D341Med (cell line): ENCODE data around the gene F11.
"Not testable (repeated sequence)": the region's sequence is repeated elsewhere in the genome, so short reads cannot be mapped to it uniquely, and the experiment has no call there.

ENCODE experiments used
- DNase-seq: peaks from one replicate; pipeline ENCODE4 v3.0.0; 2012; ENCODE audit warnings: low spot score

F11 gene

GRCh38 chr4:186298031-186298647, 32.1 kb downstream of the F11 start:
- peak; percentile 41 for DNase-seq

- no peak for DNase-seq
Observed at GRCh38 chr4:186299291-186299690, 33.3 kb downstream of the F11 start.

- no peak for DNase-seq
Observed at GRCh38 chr4:186300659-186301390, 34.8 kb downstream of the F11 start.

GRCh38 chr4:186304216-186304615, 38.2 kb downstream of the F11 start:
- DNase-seq, result no peak

DNA sequence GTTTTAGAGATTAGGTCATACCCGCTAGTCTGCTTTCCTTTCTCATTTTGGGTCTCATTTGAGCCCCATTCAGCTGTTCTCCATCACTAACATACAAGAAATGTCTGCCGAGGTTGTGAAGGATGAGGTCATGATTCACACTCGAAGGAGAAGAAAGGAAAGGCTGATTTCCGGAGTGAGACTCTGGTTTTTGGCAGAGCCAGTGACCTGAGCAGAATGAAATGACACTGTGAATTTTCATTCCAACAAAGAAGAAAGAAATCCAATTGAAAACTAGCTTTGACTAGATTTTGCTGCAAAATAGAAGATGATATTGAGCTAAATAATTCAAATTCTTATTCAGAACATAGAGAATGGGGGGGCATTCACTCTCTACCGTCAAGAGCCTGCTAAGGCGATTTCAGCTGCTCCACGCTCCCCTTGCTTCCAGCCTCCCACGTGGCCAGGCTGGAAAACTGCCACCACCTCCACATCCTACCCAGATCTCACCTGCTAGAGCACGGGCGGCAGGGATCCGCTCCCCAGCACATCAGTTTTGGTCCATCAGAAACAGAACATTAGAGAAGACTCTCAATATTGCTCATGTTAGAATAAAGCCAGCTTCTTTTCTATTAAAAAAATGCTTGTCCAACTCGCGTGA, 39.0 kb downstream of the F11 start:
- no peak for DNase-seq

- no peak for DNase-seq
Observed at GRCh38 chr4:186307497-186307896, 41.5 kb downstream of the F11 start.

DNA sequence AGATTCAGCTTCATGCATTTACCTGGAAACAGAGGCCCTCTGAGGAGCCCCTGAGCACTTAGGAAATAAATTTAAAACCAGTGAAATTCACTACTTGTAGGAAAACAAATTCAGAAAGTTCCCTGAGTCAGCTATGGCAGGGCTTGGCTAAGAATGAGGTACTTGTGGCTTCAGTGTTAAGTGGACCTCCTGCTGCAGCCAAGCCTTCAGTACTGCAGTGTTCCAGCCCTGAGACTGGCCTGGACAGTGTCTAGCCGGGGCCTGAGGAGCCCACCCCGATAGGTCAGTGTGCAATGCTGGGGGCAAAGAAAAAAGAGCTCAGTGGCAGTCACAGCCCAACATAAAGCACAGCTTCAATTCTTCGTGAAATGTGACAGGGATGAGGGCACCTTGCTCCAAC, 41.9 kb downstream of the F11 start:
- DNase-seq, result no peak

GRCh38 chr4:186318481-186318880, 52.5 kb downstream of the F11 start:
- DNase-seq, result no peak

DNA sequence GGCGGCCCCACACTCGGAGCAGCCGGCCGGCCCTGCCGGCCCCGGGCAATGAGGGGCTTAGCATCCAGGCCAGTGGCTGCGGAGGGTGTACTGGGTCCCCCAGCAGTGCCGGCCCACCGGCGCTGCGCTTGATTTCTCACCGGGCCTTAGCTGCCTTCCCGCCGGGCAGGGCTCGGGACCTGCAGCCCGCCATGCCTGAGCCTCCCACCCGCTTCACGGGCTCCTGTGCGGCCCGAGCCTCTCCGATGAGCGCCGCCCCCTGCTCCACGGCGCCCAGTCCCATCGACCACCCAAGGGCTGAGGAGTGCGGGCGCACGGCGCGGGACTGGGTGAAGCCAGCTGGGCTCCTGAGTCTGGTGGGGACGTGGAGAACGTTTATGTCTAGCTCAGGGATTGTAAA, 58.7 kb downstream of the F11 start:
- not testable (repeated sequence) for DNase-seq

DNA sequence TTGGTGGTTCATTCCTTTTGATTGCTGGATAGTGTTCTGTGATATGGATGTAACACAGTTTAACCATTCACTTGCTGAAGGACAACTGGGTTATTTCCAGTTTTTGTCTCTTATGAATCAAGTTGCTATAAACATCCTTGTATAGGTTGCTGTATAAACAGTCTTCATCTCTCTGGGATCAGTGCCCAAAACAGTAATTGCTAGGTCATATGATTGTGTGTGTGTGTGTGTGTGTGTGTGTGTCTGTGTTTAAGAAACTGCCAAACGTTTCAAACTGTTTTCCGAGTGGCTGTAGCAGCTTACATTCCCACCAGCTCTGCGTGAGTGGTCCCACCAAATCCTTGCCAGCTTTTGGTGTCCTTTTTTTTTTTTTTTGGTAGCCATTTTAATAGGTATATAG, 60.4 kb downstream of the F11 start:
- DNase-seq, result no peak

DNA sequence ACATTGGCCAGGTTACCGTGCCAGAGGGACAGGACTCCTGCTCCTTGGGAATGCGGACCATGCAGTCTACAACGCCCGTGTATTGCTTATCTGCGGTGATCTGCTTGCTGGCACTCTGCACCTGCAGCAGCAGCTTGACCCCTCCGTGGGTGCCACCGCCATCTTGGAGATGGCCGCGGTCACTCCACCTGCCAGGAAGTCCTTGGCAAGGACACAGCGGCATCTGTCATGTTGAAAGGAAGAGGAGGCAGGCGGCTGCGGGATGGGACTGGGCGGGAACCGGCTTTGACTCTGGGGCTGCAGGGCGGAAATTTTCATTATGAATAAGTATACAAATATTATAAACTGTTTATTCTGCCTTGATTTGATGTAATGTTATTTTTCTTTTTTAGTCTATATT, 63.4 kb downstream of the F11 start:
- no peak for DNase-seq

DNA sequence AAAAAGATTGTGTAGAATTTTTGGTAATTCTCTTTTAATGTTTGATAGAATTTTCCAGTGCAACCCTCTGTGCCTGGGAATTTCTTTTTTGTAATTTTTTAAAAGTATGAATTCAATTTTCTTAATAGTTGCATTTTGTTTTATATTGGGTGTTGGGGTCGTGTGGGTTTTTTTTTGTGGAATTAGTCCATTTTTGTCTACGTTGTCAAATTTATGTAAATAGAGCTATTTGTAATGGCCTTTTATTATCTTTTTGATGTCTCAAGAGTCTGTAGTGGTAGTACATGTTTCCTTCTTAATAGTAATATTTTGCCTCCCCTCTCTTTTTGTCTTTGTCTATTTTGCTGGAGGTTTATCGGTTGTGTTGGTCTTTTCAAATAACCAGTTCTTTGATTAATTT, 64.4 kb downstream of the F11 start:
- DNase-seq, result no peak

DNA sequence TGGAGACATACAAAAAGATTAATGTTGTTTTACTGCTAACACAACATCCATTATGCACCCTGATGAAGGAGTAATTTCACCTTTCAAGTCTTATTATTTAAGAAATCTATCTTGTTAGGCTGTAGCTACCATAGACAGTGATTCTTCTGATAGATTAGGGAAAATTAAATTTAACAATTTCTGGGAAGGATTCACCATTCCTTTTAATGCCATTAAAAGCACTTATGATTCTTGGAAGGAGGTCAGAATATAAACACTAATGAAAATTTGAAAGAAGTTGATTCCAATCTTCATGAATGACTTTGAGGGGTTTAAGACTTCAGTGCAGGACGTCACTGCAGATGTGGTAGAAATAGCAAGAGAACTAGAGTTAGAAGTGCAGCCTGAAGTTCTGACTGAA, 69.8 kb downstream of the F11 start:
- DNase-seq, result no peak
